A549 treated with AZD2906 at 1 μM for 4 hours (cell line): ENCODE measurements around the gene ZNF490. TPM values are rescaled to one million over a fixed set of nuclear protein-coding genes. Genes with fewer than 3 reads are reported as not detected.

ENCODE experiments used
- total RNA-seq: library from RNA; stranded (reverse); fragments of 200-300 nt; extraction: Qiagen RNA extraction; gene quantifications from 5 replicates; pipeline ENCODE4 v1.2.3, GENCODE V29; 2022

Gene ZNF490
- total RNA-seq, result 0.50 to 1.3 TPM (median 0.61 TPM) in 5 replicates

DNA sequence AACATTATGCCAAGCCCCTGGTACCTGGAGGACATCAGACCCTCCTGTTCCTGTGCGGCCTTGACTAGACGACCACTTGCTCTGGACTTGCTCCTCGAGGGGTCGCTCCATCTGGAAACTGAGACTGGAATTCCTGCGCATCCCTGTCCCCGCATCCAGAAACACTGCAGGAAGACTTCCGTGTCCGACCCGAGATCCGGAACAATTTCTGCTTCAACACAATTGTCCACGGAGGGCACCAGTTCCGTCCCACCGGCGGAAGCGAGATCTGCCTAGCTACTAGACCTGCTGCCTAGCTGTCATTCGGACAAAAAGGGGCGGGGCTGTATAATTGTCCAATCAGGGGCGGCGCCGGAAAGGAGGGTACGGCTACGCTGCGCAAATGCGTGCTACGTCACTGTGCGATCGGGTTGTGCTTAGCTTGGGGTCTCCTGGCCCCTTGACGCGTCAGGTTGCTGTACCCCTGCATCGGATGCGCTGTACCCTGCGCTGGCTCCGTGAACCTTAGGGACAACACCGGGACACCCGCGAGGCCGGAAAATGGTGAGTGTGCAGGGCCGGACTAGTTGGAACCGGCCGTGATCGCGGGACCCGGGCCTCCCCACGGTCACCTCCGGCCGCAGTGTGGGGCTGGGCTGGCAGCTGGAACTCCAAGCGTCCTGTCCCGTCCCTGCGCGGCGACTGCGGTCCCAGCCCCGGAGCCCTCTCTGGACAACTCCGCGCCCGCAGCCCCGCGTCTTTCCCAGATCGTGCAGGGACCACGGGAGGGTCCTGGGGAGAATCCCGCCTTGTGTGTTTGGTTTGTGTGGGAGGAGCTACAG lies at the start of gene ZNF490, which contains the start of gene ZNF791:
ZNF490 (minus strand) TSS at position 274 of the 821 bp plus-strand sequence; CDS start at position 141, 133 bp downstream.
ZNF791 (plus strand) TSS at position 381 of the 821 bp plus-strand sequence; CDS start at position 541, 160 bp downstream.

GRCh38 chr19:12551060-12551832 lies 59.4 kb downstream of the ZNF490 start, which contains the start of gene ZNF564:
ZNF564 (minus strand) TSS chr19:12551482; CDS start chr19:12551332, 150 bp downstream.

Other genes with a start within 250 kb of the ZNF490 start
- gene ZNF442, start 245.1 kb downstream of the ZNF490 start, total RNA-seq, result not detected in 5 replicates
- 1.3 to 1.9 TPM (median 1.5 TPM) in 5 replicates for gene ZNF799, start 209.5 kb downstream of the ZNF490 start, total RNA-seq
- 0.86 to 1.2 TPM (median 0.89 TPM) in 5 replicates for gene ZNF443, start 169.8 kb downstream of the ZNF490 start, total RNA-seq
- gene ZNF709, start 126.0 kb downstream of the ZNF490 start, total RNA-seq, result 0.01 to 0.02 TPM (median 0.02 TPM) in 3 of 5 replicates, not detected in the others
- 1.3 to 2.4 TPM (median 1.7 TPM) in 5 replicates for gene ZNF564, start 59.3 kb downstream of the ZNF490 start, total RNA-seq
- gene ZNF791, start 107 bp upstream of the ZNF490 start, total RNA-seq, result 4.0 to 5.8 TPM (median 5.0 TPM) in 5 replicates
- gene MAN2B1, start 55.9 kb upstream of the ZNF490 start, total RNA-seq, result 17.1 to 23.1 TPM (median 20.5 TPM) in 5 replicates
- gene WDR83, start 56.0 kb upstream of the ZNF490 start, total RNA-seq, result 7.4 to 11.2 TPM (median 9.7 TPM) in 5 replicates
- gene DHPS, start 71.1 kb upstream of the ZNF490 start, total RNA-seq, result 36.8 to 48.6 TPM (median 46.6 TPM) in 5 replicates
- gene GNG14, start 77.2 kb upstream of the ZNF490 start, total RNA-seq, result not detected in 5 replicates
- gene FBXW9, start 85.8 kb upstream of the ZNF490 start, total RNA-seq, result 8.9 to 12.9 TPM (median 12.4 TPM) in 5 replicates
- 26.6 to 34.8 TPM (median 30.9 TPM) in 5 replicates for gene TNPO2, start 113.1 kb upstream of the ZNF490 start, total RNA-seq
- gene TRIR, start 123.9 kb upstream of the ZNF490 start, total RNA-seq, result 170 to 218 TPM (median 210 TPM) in 5 replicates
- 76.4 to 107 TPM (median 98.1 TPM) in 5 replicates for gene GET3, start 126.7 kb upstream of the ZNF490 start, total RNA-seq
- 2.4 to 4.3 TPM (median 3.7 TPM) in 5 replicates for gene BEST2, start 141.0 kb upstream of the ZNF490 start, total RNA-seq
- gene HOOK2, start 164.7 kb upstream of the ZNF490 start, total RNA-seq, result 9.2 to 12.4 TPM (median 10.0 TPM) in 5 replicates
- gene JUNB, start 180.7 kb upstream of the ZNF490 start, total RNA-seq, result 127 to 217 TPM (median 181 TPM) in 5 replicates
- 0.59 to 1.1 TPM (median 0.74 TPM) in 5 replicates for gene PRDX2, start 191.0 kb upstream of the ZNF490 start, total RNA-seq
- gene THSD8, start 191.3 kb upstream of the ZNF490 start, total RNA-seq, result 8.0 to 11.7 TPM (median 10.6 TPM) in 4 of 5 replicates, not detected in the other
- 33.8 to 49.7 TPM (median 47.7 TPM) in 5 replicates for gene RNASEH2A, start 195.8 kb upstream of the ZNF490 start, total RNA-seq
- 0.20 to 0.32 TPM (median 0.22 TPM) in 4 of 5 replicates, not detected in the other for gene RTBDN, start 223.8 kb upstream of the ZNF490 start, total RNA-seq
- 1.4 to 2.1 TPM (median 1.6 TPM) in 5 replicates for gene MAST1, start 227.7 kb upstream of the ZNF490 start, total RNA-seq